Erythroblast (primary cell): Measurements from ENCODE around the gene PKNOX1.

Source experiments
- GATA1 ChIP-seq: IDR thresholded peaks from 2 replicates; pipeline ENCODE4 v1.6.1; 2011; ENCODE audit warnings: low read depth, mild to moderate bottlenecking, control low read depth, low read length, moderate library complexity
- POLR2A ChIP-seq: IDR thresholded peaks from 2 replicates; pipeline ENCODE4 v1.6.1; 2011; ENCODE audit warnings: mild to moderate bottlenecking, low read length

DNA sequence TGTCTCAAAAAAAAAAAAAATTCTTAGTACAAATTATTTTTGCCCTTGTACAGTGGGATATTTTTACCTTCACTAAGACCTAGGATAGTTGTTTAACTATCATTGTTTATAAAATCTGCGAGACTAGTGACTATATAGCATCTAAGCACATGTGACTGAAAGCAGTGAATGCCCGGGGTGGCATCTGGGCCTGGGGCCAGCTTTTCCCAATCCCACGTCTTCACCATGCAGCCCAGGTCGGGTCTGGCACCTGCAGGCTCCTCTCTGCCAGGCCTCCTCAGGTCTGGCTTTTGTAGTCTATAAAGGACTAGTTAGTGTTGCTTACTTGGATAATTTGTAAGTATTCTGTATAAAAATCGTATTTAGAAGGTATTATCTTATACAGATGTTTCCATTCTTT, 60.5 kb downstream of the PKNOX1 start:
- TF ChIP-seq POLR2A: no peak
- no peak for TF ChIP-seq GATA1
